Activated CD8-positive, alpha-beta memory T cell treated with anti-CD3 and anti-CD28 coated beads, Interleukin-2, amount 50 U/mL, for 48 hours (primary cell): ENCODE data around the gene HUNK.
"Not testable (repeated sequence)": the region's sequence is repeated elsewhere in the genome, so short reads cannot be mapped to it uniquely, and the experiment has no call there.

Source experiments
- DNase-seq: peaks from one replicate; pipeline ENCODE4 v3.0.0-alpha.2; 2020

The HUNK gene

DNA sequence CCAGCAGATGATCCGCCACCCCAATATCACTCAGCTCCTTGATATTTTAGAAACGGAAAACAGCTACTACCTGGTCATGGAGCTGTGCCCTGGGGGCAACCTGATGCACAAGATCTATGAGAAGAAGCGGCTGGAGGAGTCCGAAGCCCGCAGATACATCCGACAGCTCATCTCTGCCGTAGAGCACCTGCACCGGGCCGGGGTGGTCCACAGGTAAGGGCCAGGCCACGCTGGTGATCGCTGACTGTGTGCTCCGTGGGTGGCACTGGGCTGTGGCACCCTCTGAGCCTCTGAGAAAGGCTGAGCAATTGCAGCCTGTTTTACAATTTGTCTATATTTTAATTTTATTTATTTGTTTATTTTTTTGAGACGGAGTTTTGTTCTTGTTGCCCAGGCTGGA is 51.7 kb downstream of the HUNK start:
- no peak for DNase-seq

DNA sequence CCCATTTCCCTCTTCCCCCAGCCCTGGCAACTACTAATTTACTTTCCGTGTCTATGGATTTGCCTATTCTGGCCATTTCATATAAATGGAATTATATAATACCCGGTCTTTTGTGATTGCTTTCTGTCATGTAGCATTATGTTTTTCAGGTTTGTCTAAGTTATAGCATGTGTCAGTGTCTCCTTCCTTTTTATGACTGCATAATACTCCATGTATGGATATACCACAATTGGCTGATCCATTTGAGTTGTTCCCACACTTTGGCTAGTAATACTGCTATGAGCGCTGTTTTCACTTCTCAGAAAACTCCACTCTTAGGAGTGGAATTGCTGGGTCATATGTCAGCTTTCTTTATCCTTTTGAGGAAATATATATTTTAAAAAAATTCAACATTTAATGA is 53.7 kb downstream of the HUNK start:
- DNase-seq = no peak

DNA sequence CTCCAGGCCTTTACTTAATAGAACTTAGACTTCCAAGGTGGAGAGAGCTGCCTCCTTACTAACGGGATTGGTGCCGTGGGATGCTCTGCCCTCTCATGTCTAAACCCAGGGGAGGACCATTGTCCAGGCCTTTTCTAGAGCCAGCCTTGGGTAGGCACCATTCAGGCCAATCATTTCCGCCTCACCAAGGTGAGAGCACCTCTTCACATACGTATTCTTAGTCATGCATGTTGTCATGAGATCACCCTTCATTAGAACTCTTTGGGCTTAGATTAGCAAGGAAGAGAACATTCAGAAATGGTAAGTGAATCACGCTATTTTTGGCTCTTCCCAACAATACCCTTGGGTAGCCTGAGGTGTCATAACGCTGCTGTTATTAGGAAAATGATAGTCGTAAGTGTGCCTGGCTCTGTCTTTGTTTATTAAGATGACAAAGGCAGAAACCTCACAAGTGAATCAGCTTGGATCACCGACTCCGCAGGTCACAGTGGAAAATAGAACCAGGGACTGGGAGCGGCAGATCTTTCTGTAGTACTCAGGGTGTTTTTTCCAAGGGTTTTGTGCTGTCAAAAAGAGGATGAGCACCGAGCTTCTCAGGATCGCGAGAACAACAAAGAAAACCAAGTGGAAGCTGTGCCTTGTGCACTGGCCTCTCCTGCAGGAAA is 55.0 kb downstream of the HUNK start:
- no peak for DNase-seq

DNA sequence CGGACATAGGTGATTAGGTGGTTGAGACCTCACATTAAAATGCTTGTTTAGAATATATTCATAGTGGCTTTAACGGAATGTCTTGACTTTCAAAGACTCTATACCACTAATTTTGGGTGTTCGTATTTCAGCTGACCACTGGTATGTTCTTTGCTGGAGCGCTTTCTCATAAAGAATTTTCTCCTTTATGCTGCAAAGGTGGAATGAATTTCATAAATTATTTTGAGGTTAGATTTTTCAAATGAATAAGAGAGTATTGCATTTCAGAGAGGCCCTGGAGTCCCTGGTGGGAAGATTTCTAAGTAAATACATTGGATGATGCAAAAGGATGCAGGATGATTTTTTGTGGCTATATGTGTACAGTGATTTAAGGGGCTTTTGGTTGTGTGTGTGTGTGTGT is 55.8 kb downstream of the HUNK start:
- DNase-seq = no peak

DNA sequence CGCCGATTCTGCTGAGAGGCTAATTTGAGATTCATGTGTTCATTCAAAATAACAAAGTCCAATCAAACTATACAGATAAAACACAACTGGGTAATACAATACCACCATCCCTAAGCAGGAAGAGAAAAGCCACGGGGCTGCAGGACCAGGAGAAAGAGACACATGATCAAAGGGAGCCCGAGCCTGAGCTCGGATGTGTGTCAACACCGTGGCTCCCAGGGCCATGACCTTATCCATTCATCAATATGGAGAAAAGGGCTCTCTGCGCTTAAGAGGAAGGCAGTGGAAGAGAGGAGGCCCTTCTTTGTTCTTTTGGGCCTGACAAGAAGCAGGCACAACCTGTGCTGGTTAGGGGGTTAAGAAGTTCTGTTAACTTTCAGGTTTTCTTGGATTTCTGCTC is 56.7 kb downstream of the HUNK start:
- DNase-seq = no peak

DNA sequence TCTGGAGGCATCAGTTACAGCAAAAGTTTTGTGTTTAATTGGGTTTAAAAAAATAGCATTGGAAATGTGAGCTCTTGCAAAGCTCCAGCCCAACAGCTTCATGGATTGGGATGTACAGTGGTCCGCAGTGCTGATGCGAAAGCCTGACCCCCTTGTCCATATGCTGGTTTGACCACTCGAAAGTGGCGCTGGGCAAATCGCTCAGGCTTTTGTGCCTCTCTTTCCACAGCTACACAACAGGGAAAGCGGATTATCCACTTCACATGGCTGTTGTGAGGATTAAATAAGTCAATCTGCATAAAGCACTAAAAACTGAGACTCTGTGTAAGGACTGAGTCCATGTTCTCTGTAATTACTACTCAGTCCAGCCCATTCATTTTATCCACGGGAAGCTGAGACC is 57.2 kb downstream of the HUNK start:
- DNase-seq = no peak

DNA sequence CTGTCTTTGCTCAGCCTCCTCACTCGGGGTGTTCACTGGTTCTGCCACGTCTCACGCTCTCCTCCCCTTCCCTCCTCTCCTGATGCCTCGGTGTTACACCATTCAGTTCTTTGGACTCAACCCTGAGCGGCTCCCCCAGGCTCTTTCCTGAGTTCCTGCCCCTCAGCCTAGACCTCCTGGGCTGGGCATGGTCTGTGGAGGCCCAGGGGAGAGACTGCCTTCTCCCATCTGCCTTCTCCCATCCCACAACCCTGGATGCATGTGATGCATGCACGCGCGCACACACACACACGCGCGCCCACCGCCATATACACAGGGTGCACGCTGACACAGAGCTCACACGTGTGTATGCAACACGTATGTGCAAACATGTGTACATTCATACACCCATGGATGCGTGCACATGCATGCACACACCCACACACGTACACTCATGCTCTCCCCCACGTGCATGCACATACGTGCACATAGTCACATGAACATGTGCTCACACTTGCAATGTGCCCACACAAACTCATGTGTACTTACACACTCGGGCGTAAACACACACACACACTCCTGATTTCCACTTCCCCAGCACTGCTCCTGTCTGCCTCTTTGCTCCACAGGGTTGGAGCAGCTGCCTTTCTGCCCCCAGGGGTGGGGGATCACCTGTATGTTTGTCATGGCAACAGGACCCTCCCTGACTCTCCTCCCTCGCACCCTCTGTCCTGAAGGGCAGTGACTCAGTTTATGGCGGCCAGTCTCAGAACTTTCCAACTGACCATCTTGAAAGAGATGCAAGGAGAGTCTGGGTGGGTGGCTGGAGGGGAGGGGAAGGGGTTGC is 59.0 kb downstream of the HUNK start:
- no peak for DNase-seq

DNA sequence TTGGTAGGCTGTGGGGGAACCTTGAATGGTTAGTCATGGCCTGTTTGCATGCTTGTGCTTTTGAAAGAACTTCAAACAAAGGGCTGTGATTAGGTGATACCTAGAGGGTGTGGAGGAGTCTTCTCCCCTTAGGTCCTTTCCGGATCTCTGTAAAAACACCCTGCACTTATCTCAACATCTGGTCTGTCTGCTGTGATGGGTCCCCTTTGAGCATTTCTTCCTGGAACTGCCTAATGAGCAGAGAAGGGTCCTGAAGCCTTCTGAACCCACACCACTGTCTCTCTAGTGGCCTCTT is 59.6 kb downstream of the HUNK start:
- no peak for DNase-seq

DNA sequence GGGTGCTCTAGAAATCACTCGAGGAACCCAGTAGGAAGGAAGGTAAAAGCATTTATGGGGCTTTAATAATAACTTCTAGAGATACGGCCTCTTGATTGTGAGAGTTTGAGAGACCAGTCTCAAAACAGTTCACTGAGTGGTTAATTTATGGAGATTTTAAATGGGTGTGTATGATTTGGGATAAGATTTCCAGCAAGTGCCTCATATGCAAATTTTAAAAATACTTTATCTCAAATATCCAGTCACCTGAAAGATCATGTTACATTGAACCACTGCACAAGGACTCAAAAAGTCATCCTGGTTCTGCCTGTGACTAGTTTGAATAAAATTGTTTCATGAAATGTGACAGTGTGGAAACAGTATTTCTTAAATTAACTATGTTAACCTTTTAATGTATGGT is 64.5 kb downstream of the HUNK start:
- no peak for DNase-seq

DNA sequence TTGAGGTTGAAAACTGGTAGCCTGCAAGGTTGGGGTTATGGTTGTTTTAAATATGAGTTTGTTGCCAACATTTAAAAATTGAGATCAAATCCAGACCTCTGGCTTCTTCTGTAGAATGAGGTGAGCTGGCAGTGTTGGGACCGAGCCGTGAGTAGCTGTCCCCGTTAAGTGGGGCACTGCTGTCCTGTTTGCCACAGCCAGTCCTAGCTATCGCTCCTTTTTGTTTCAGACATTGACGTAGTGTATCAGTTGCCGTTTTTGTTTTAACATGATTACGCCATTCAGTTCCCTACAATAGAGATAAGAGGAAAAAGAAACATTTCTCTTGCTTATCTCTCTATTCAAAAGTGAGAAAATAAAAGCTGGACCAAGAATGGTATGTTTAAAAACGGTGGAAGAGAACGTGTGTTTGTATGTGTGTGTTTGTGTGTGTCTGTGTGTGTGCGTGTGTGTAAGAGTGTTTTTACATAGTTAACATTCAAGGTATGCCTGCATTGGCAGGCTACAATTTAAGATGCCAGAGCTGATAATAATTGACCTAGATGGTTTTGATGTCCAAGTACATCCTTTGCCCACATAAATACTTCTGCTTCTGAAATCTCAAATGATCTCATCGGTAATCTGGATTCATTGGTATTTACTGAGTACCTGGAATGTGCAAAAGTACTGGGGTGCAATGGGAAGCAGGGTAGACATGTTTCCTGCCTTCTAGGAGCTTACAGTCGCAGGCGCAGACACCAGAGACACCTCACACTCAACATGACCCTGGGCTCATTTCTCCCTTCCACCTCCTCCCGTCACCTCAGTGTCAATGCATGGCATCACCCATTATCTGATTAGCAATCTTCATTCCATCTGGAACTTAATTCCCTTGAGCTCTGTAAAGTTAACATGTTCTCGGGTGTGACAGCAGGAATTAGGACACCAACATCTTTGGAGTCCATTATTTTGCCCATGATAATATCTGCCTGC is 65.8 kb downstream of the HUNK start:
- no peak for DNase-seq

DNA sequence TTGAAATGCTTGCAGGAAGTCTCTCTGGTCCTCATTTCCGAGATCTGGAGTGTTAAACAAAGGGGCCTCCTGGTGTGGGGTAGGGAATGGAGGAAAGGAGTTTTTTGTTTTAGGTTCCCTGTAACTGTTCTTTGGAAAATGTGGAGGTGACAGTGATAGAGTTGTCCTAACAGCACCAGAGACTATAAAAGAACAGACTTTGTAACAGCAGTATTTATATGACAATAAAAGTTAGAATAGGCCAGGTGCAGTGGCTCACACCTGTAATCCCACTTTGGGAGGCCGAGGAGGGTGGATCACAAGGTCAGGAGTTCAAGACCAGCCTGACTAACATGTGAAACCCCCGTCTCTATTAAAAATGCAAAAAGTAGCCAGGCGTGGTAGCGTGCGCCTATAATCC is 68.9 kb downstream of the HUNK start:
- no peak for DNase-seq

DNA sequence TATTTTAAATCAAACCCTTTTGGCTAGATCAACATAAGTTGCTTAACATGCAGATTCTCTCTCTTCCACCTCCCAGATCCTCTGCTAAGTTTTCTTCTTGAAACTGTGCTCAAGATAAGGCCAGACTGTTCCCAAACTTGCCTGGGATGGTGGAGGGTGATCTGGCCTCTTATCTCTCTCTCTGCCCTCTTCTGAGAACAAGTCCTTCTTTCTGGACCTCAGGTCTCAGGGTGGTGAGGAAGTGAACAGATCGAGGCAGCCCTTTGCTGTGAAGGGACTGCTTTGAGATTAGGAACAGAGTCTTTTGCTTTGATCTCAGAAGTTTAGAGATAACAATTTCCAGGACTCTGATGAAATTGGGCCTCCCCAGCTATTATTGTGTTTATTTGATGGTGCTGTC is 70.7 kb downstream of the HUNK start:
- no peak for DNase-seq

DNA sequence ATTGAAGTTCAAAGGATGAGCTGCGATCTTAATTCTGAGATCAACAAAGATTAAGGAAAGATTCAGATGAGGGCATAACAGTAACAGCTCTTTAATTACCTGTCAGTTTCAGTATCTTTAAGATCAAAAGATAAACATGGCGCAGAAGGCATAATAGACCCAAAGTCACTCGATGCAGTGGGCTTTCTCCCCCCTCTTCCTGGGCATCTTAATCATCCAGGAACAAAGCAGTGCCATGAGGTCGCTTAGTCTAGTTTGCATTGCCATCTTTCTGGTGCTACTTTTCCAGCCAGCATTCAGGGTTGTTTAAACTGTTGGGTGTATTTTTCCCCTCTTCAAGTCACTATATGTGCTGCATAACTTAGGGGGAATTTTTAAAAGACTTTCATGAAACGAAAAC is 72.3 kb downstream of the HUNK start:
- DNase-seq = no peak

DNA sequence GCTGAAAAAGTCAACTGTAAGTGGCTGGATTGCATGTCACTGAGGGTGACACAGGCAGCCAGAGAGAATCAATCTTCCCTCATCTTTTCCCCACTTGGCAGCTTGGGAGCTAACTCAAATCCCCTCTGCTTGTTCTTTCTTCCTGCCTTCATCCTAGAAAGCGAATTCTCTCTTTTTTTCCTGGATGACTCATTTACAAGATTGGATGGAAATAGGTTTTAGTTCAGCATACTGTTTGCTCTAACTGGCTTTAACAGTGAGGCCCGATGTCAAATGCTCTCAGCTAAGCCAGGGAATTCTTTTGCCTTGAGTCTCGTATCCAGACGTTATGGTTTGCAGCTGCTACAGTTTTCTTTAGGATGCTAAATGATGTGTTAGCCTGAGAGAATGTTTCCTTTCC is 72.7 kb downstream of the HUNK start:
- DNase-seq = no peak

DNA sequence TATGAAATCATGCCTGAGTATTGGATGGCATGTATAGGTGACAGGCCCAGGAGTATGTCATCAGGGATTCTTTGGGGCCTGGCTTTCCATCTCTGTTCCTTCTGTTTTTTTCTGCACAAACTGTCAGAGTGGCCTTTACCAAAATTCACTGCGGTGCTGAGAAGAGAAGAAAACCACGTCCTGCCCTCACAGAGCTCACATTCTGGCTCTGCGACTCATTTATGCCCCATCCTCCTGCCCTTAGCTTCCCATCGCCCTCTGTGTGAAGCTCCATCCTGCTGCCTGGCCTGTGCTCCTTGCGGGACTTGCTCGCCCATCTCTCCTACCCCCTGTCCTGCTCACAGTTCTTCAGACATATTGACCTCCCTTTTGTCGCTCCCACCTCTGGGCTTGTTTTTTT is 73.4 kb downstream of the HUNK start:
- DNase-seq = no peak

DNA sequence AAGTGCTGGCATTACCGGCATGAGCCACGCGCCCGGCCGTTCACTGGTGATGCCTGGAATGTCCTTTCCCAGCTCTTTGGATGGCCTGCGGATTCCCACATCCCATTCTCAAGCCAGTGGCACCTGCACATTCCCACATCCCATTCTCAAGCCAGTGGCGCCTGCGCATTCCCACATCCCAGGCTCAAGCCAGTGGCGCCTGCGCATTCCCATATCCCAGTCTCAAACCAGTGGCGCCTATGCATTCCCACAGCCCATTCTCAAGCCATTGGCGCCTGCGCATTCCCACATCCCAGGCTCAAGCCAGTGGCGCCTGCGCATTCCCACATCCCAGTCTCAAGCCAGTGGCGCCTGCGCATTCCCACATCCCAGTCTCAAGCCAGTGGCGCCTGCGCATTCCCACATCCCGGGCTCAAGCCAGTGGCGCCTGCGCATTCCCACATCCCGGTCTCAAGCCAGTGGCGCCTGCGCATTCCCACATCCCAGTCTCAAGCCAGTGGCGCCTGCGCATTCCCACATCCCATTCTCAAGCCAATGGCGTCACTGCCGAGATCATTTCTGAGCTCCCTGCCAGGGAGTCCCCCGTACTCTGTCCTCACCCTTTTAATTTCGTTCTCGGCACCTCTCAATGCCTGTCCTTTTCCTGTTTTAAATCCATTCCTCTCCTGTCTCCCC is 74.2 kb downstream of the HUNK start:
- not testable (repeated sequence) for DNase-seq

DNA sequence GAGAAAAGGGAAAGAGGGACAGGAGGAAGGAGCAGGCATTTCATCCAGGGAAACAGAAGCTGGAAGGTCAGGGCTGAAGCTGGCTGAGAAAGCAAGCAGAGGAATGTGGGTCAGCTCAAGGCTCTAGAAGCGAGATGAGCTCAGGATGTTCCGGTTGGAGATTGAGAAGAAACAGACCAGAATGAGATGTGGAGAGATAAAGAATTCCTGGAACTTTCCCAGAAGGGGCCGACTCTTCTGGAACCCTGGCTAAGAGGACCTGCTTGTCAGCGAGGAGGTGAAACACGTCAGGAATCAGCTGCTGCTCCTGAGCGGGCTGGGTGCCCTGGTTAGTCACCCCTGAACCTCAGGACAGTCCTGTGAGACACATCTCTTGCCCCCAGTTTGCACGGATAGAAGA is 75.9 kb downstream of the HUNK start:
- no peak for DNase-seq

DNA sequence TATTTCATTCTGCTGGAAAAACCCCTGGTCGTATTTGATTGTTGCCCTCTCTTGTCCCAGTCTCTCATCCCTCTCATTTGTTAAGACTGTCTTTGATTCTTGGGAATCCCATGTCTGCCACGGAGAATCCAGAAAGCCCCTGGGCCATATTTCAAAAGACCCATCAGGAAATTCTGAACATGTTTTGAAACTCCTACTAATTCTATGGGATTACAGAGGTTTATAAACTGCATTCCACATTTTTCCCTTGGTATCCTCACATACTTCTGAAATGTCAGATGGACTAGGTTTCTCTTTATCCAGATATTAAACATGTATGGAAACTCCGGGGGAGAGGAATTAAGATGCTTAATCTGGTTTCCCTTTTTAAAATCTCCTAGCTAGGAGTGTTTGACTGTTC is 80.0 kb downstream of the HUNK start:
- DNase-seq = no peak

DNA sequence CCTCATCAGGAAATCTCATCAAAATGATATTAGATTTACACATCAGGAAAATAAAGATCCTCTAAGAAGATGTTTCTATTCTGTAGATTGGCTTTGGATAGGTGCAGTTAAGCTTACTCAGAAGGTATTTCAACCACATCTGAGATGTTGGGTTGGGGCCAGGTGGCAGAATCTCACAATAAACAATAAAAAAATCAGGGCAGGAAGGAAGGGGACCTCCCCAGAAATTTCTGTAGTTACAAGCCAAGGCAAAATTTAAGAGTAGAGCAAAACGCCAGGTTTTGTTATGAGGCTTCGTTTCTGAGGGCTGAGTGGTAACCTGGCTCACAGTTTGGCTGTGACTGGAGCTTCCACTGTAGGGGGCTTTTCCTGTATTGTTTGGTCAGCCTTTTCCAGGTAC is 84.8 kb downstream of the HUNK start:
- DNase-seq = no peak

DNA sequence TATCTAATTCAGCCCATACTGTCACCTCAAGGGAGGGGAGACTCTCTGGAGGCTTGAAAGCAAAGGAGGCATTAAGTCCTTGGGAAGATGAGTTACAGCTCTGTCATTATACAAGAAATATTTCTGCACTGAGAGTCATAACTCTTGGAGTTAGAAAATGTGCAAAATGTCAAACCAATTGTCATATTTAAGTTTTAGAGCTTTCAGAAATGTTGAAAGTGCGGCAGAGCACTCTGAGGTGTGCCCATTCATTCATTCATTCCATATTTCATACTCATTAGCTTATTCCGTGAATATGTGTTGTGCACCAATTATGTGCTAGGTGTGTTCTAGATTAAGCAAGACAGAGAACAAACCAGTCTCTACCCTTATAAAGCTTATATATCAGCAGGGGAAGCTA is 87.1 kb downstream of the HUNK start:
- no peak for DNase-seq

DNA sequence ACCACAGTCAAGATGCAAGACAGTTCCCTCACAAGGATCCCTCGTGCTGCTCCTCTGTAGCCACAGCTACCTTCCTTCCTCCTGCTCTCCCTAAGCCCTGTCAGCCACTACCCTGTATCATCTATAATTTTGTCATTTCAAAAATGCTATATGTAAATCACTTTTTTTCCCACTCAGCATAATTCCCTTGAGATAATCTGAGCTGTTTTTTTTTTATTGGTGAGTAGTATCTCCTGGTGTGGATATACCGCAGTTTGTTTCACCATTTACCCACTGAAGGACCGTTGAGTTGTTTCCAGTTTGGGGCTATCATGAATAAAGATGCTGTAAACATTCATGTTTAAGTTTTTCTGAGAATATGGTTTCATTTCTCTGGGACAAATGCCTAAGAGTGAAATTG is 88.2 kb downstream of the HUNK start:
- DNase-seq = no peak

DNA sequence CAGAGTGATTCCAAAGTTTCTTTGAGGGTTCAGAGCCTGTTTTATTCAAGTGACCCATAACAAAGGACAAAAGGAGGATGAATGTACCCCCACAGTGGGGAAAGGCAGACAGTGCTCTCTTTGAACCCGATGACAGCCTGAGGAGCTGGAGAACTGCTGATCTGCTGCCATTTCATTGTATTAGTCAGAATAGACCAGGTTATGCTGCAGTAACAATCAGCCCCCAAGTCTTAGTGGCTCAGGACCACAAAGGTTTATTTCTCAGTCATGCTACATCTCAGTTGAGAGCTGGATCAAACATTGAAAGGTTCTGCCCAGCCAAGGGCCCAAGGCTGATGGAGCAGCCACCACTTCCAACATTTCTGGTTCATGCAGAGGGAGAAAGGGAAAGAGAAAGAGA is 88.9 kb downstream of the HUNK start:
- no peak for DNase-seq

DNA sequence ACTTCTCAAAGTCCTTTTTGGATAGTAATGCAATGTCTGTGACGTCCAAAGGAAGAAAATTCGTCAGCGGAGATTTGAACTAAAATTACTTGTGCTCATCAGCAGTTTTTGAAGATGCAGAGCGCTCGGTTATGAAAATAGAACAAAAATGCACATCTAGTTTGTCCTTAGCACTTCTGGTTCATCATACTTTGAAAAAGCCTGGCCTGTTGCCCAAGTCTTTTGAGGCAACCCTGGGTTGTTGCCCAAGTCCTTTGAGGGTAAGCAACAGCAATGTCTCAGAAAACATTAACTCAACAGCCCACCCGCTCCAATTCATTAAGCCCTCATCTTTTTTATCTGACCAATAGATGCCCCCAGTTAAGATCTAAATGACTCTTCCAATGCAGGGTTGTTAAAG is 91.9 kb downstream of the HUNK start:
- no peak for DNase-seq
